HG03025 (cell line): ENCODE results near the gene TPCN2.

Experiments
- ATAC-seq: cut with Tn5 transposase; IDR thresholded peaks from one replicate; pipeline ENCODE4 v1.9.1; 2021; ENCODE audit warnings: mild to moderate bottlenecking, moderate library complexity; ENCODE audit not compliant: unreplicated experiment, low FRiP score

TPCN2 gene

DNA sequence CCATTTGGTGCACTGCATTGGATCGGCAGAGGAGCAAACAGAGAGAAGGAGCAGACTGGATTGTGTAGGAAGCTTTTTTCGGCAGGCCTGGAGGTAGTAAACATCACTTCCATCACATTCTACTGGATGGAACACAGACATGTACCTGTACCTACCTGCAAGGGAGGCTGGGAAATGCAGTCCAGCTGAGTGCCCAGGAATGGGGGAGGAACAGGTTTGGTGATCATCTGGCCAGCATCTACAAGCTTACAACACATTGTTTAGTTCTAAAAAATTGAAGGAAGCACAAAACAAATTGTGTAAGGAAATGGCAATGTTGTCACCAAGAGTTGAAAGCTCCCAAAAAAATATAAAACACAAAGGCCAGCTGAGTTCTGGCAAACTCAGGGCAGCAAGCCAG is 126.1 kb downstream of the TPCN2 start:
- ATAC-seq = no peak

DNA sequence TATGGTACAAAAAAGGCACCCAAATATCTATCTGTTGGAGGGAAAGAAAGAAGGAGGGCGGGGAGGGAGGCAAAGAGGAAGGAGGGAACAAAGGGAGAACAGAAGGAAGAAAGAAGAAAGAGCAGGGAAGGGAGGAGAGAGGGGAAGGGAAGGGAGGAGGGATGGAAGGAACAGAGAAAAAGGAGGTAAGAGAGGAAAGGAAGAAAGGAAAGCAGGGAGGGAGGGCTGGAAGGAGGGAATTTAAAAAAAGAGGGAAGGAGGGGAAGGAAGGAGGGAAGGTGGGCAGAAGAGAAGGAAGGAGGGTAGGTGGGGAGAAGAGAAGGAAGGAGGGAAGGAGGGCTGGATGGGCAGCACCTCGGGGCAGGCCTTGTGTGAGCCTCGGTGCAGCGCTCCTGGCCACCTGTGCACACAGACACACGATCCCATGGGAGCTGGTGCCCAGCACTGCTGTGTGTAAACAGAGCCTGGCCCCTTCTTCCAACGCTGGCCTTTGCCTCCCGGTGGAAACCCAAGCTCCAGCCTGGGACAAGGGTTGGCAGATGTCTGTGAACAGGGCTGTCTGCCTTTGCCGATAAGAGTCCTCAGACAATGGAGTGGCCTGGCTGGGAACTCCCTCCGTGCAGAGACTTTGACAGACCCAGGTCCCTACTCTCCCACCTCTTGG is 130.2 kb downstream of the TPCN2 start:
- no peak for ATAC-seq

DNA sequence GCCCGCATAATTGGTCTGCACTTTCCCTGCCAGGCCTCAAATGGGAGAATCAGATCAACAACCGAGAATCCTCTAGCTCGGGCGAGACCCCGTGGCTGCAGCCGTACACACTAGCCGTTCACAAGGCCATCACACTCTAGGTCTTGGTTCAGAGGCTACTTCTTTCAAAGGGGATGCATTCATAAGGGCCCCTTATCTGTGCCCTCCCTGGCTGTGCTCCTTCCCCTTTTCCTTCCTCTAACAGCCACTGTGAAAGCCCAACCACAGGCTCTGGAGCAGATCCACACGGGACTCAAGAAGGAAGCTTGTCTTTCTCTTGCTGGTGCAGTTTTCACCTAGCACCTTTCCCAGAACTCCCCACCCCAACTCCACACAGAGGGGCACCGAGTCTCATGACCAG is 131.5 kb downstream of the TPCN2 start:
- no peak for ATAC-seq

DNA sequence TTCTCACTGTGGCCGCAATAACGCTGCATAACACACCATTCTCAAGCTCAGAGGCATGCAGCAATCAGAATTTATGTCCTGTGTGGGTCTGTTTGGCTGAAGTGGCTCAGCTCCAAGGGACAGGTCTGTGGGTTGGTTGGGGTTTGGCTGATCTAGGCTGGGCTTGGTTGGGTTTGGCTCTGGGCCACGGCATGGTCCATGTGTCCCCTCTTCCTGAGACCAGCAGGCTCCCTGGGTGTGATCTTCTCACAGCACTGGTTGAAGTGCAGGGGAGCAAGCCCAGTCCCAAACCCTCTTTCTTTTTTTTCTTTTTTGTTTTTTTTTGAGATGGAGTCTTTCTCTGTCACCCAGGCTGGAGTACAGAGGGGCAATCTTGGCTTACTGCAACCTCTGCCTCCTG is 132.0 kb downstream of the TPCN2 start:
- ATAC-seq = no peak

DNA sequence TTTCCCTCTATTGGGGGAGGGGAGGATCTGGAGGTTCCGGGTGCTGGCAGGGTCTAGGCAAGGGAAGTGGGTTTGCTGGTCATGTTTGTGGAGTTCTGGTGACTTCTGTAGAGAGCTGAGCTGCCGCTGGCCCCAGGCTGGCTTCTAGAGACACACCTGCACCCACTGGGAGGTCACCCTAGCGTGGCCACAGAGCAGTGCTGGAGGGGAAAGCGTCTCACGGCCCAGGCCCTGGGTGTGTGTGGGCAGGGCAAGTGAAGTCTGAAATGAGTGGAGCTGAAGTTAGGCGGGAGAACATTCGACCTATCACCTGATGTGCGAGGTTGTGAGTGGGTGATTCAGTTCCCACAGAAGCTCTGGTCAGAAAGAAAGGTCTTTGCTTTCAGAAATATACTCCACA is 134.9 kb downstream of the TPCN2 start:
- no peak for ATAC-seq
